Measurements from ENCODE around the gene DPT. TPM values are rescaled to one million over a fixed set of nuclear protein-coding genes. Genes with fewer than 3 reads are reported as not detected.

The DPT gene
- total RNA-seq, 4 donors from 2014 or later: 6.8 to 25.9 (median 17.2) TPM

- Histone ChIP-seq H3K36me3 (no peaks in the 10 kb centered on the region), H3K4me3 (no peak overlapping the region), H3K4me1 (peaks cover 0 to 9% (median 0%) of the 10 kb centered on the region in 4 donors), H3K27ac (peak overlapping the region in 1 of 4 donors; percentile 14), H3K9me3 (no peaks in the 10 kb centered on the region), H3K27me3 (no peaks in the 10 kb centered on the region)
- TF ChIP-seq, protein P1, sequence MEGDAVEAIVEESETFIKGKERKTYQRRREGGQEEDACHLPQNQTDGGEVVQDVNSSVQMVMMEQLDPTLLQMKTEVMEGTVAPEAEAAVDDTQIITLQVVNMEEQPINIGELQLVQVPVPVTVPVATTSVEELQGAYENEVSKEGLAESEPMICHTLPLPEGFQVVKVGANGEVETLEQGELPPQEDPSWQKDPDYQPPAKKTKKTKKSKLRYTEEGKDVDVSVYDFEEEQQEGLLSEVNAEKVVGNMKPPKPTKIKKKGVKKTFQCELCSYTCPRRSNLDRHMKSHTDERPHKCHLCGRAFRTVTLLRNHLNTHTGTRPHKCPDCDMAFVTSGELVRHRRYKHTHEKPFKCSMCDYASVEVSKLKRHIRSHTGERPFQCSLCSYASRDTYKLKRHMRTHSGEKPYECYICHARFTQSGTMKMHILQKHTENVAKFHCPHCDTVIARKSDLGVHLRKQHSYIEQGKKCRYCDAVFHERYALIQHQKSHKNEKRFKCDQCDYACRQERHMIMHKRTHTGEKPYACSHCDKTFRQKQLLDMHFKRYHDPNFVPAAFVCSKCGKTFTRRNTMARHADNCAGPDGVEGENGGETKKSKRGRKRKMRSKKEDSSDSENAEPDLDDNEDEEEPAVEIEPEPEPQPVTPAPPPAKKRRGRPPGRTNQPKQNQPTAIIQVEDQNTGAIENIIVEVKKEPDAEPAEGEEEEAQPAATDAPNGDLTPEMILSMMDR (IDR thresholded peaks at IDR 0.05): no peak
- no peak for TF ChIP-seq POLR2A (IDR thresholded peaks at IDR 0.05)
- no peak for DNase-seq
These were observed 39.0 kb downstream of the DPT start for GRCh38 chr1:168689726-168690602.

DNA sequence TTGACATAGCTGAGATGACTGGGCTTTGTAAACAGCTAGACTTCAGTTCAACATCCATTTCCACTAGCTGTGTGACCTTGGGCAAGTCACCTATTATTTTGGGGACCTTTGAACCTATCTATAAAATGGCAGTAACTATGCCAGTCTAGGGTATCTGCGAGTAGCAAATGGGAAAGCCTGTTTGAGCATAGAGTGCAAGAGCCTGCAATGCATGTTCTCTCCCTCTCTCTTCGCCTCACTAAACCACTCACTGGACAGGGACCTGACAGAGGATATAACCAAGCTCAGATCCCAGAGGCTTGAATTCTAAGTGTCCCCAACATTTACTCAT lies 39.7 kb downstream of the DPT start:
- DNase-seq: no peak
- Histone ChIP-seq H3K4me3 (no peak overlapping the region), H3K4me1 (peaks cover 0 to 9% (median 0%) of the 10 kb centered on the region in 4 donors), H3K27me3 (no peaks in the 10 kb centered on the region), H3K27ac (no peak overlapping the region), H3K36me3 (no peaks in the 10 kb centered on the region), H3K9me3 (no peaks in the 10 kb centered on the region)
- no peak for TF ChIP-seq POLR2A (IDR thresholded peaks at IDR 0.05)
- TF ChIP-seq, protein P1 (IDR thresholded peaks at IDR 0.05): no peak

- H3K27ac ChIP-seq: no peak overlapping the region
- DNase-seq: no peak
These were observed 40.2 kb downstream of the DPT start for GRCh38 chr1:168688644-168689326.

GRCh38 chr1:168687816-168688215 lies 41.2 kb downstream of the DPT start:
- H3K4me3 ChIP-seq: no peak overlapping the region
- H3K36me3 ChIP-seq: no peaks in the 10 kb centered on the region
- peaks cover 0 to 9% (median 0%) of the 10 kb centered on the region in 4 donors for H3K4me1 ChIP-seq
- no peak for DNase-seq
- no peaks in the 10 kb centered on the region for H3K9me3 ChIP-seq
- no peaks in the 10 kb centered on the region for H3K27me3 ChIP-seq
- TF ChIP-seq POLR2A (IDR thresholded peaks at IDR 0.05): no peak
- TF ChIP-seq, protein P1 (IDR thresholded peaks at IDR 0.05): peak in 1 of 6 experiments; percentile 13
- H3K27ac ChIP-seq: no peak overlapping the region

More at GRCh38 chr1:168688644-168689326, 40.2 kb downstream of the DPT start:
- H3K27me3 ChIP-seq: no peaks in the 10 kb centered on the region
- no peak overlapping the region for H3K4me3 ChIP-seq
- no peaks in the 10 kb centered on the region for H3K36me3 ChIP-seq
- TF ChIP-seq, protein P1 (IDR thresholded peaks at IDR 0.05): no peak
- no peak for TF ChIP-seq POLR2A (IDR thresholded peaks at IDR 0.05)
- H3K9me3 ChIP-seq: no peaks in the 10 kb centered on the region
- peaks cover 0 to 9% (median 0%) of the 10 kb centered on the region in 4 donors for H3K4me1 ChIP-seq

GRCh38 chr1:168686666-168687065 lies 42.3 kb downstream of the DPT start:
- Histone ChIP-seq H3K27me3 (no peaks in the 10 kb centered on the region), H3K4me3 (no peak overlapping the region), H3K36me3 (no peaks in the 10 kb centered on the region), H3K27ac (no peak overlapping the region), H3K4me1 (peaks cover 0 to 9% (median 0%) of the 10 kb centered on the region in 4 donors), H3K9me3 (no peaks in the 10 kb centered on the region)
- TF ChIP-seq, protein P1 (IDR thresholded peaks at IDR 0.05): no peak
- TF ChIP-seq POLR2A (IDR thresholded peaks at IDR 0.05): no peak
- no peak for DNase-seq
